Measurements from ENCODE around the gene GRK3. TPM values are rescaled to one million over a fixed set of nuclear protein-coding genes. Genes with fewer than 3 reads are reported as not detected.

Gene GRK3
- total RNA-seq, 4 donors from 2014 or later, result 2.0 to 12.4 (median 3.6) TPM

GRCh38 chr22:25645266-25645665, 80.8 kb downstream of the GRK3 start:
- Histone ChIP-seq H3K27ac (no peak overlapping the region), H3K9me3 (no peaks in the 10 kb centered on the region), H3K4me3 (no peak overlapping the region), H3K4me1 (no peaks in the 10 kb centered on the region), H3K27me3 (no peaks in the 10 kb centered on the region), H3K36me3 (no peaks in the 10 kb centered on the region)
- no peak for DNase-seq
- TF ChIP-seq, protein P1, sequence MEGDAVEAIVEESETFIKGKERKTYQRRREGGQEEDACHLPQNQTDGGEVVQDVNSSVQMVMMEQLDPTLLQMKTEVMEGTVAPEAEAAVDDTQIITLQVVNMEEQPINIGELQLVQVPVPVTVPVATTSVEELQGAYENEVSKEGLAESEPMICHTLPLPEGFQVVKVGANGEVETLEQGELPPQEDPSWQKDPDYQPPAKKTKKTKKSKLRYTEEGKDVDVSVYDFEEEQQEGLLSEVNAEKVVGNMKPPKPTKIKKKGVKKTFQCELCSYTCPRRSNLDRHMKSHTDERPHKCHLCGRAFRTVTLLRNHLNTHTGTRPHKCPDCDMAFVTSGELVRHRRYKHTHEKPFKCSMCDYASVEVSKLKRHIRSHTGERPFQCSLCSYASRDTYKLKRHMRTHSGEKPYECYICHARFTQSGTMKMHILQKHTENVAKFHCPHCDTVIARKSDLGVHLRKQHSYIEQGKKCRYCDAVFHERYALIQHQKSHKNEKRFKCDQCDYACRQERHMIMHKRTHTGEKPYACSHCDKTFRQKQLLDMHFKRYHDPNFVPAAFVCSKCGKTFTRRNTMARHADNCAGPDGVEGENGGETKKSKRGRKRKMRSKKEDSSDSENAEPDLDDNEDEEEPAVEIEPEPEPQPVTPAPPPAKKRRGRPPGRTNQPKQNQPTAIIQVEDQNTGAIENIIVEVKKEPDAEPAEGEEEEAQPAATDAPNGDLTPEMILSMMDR (IDR thresholded peaks at IDR 0.05), result no peak
- no peak for TF ChIP-seq POLR2A (IDR thresholded peaks at IDR 0.05)

- no peaks in the 10 kb centered on the region for H3K4me1 ChIP-seq
- TF ChIP-seq POLR2A (IDR thresholded peaks at IDR 0.05), result no peak
- TF ChIP-seq, protein P1 (IDR thresholded peaks at IDR 0.05), result no peak
- no peaks in the 10 kb centered on the region for H3K9me3 ChIP-seq
- no peaks in the 10 kb centered on the region for H3K27me3 ChIP-seq
- no peak for DNase-seq
- H3K4me3 ChIP-seq, result no peak overlapping the region
- H3K36me3 ChIP-seq, result no peaks in the 10 kb centered on the region
- H3K27ac ChIP-seq, result no peak overlapping the region
Observed at GRCh38 chr22:25645964-25646363, 81.5 kb downstream of the GRK3 start.

- no peaks in the 10 kb centered on the region for H3K27me3 ChIP-seq
- H3K36me3 ChIP-seq, result no peaks in the 10 kb centered on the region
- no peaks in the 10 kb centered on the region for H3K9me3 ChIP-seq
- no peak for DNase-seq
- no peaks in the 10 kb centered on the region for H3K4me1 ChIP-seq
- TF ChIP-seq, protein P1 (IDR thresholded peaks at IDR 0.05), result no peak
- no peak for TF ChIP-seq POLR2A (IDR thresholded peaks at IDR 0.05)
- no peak overlapping the region for H3K4me3 ChIP-seq
- H3K27ac ChIP-seq, result peak overlapping the region in 1 of 4 donors; percentile 20
Observed at GRCh38 chr22:25650833-25651232, 86.4 kb downstream of the GRK3 start.

DNA sequence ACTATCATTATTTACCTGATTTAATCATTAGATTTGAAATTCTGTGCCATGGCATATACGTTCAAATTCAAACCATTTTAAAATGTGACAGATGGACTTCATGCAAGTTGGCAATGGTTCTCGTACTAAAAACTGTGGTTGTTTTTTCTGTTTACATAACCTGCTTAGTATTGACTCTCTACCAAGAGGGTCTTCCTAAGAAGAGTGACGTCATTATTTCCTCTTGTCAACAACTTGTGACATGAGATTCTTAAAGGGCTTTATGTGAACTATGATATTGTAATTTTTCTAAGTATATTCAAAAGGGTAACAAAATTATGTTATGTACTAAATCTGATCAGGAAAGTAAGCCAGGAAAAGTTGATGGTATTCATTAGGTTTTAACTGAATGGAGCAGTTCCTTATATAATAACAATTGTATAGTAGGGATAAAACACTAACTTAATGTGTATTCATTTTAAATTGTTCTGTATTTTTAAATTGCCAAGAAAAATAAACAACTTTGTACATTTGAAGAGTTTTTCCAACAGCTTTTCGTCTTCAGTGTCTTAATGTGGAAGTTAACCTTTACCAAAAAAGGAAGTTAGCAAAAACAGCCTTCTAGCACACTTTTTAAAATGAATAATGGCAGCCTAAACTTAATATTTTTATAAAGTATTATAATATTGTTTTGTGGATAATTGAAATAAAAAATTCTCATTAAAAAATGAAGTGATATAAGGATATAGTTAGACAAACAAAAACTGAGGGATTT, 87.0 kb downstream of the GRK3 start:
- no peaks in the 10 kb centered on the region for H3K9me3 ChIP-seq
- H3K4me1 ChIP-seq, result no peaks in the 10 kb centered on the region
- no peaks in the 10 kb centered on the region for H3K27me3 ChIP-seq
- TF ChIP-seq POLR2A (IDR thresholded peaks at IDR 0.05), result no peak
- TF ChIP-seq, protein P1 (IDR thresholded peaks at IDR 0.05), result no peak
- DNase-seq, result no peak
- no peak overlapping the region for H3K4me3 ChIP-seq
- H3K36me3 ChIP-seq, result no peaks in the 10 kb centered on the region
- peak overlapping the region in 2 of 4 donors; percentile 3 to 33 for H3K27ac ChIP-seq

- no peaks in the 10 kb centered on the region for H3K36me3 ChIP-seq
- DNase-seq, result no peak
- H3K4me1 ChIP-seq, result no peaks in the 10 kb centered on the region
- H3K9me3 ChIP-seq, result no peaks in the 10 kb centered on the region
- H3K4me3 ChIP-seq, result no peak overlapping the region
- H3K27me3 ChIP-seq, result no peaks in the 10 kb centered on the region
- no peak for TF ChIP-seq POLR2A (IDR thresholded peaks at IDR 0.05)
- TF ChIP-seq, protein P1 (IDR thresholded peaks at IDR 0.05), result no peak
- no peak overlapping the region for H3K27ac ChIP-seq
Observed at GRCh38 chr22:25654676-25655075, 90.2 kb downstream of the GRK3 start.

Data from Peyer's patch (tissue), 4 donors.